K562 (cell line): ENCODE data around the gene TMC8. TPM values are rescaled to one million over a fixed set of nuclear protein-coding genes. Genes with fewer than 3 reads are reported as not detected.

Experiments
- ATAC-seq: fragments of 200-7000 bp; cut with Tn5 transposase; 3 replicates; pipeline ENCODE4 v1.9.1; 2020; ENCODE audit warnings: moderate library complexity
- BruUV-seq: library from RNA; stranded (reverse); fragments of 400-500 nt; replicated peaks from 2 replicates; lab custom pipeline; 2021; lab: Mats Ljungman, UMichigan
- CTCF ChIA-PET: fragments of 300-600 bp; formaldehyde crosslinking; extraction: SDS; loops from one replicate; lab custom pipeline; 2021; ENCODE audit warnings: low intra/inter-chr PET ratio; lab: Yijun Ruan, JAX
- POLR2A ChIA-PET: fragments of 300-600, 350-650 bp; sonication (Branson Sonifier 250); formaldehyde crosslinking; extraction: SDS; loops from one replicate; lab custom pipeline; 2021; ENCODE audit warnings: antibody characterized with exemption, inconsistent platforms; lab: Yijun Ruan, JAX
- DNase-seq, 4 experiments: peaks; one replicate each; pipeline versions ENCODE4 v3.0.0 to v3.0.0-alpha.2; 2011 to 2018; ENCODE audit warnings: low spot score in 3 of 4, mixed read lengths in 3 of 4; ENCODE audit errors: extremely low read depth in 1 of 4
- FAIRE-seq: peaks from 2 replicates; lab custom pipeline; 2011; peaks lifted over from hg19 to GRCh38; lab: Jason Lieb, UNC
- H2AFZ ChIP-seq: 2 replicates; pipeline ENCODE4 v1.6.0; 2011; ENCODE audit warnings: low read depth, low read length, control low read depth, inconsistent platforms
- H3K27ac ChIP-seq: fragments of 200-600 bp; 3 replicates; pipeline ENCODE4 v1.8.0; 2011; ENCODE audit warnings: low read depth, mild to moderate bottlenecking, control low read depth, inconsistent platforms, low read length, moderate library complexity, mixed read lengths; ENCODE audit errors: extremely low read depth
- H3K27me3 ChIP-seq, 2 experiments: fragments of 300-600 bp in 1 of 2; 2 replicates in 1 of 2; 3 replicates in 1 of 2; pipeline versions ENCODE4 v1.6.0 to v1.8.0; 2011; ENCODE audit warnings: inconsistent platforms in 2 of 2, low read length in 2 of 2, mild to moderate bottlenecking in 1 of 2, mixed read lengths in 1 of 2, moderate library complexity in 1 of 2; ENCODE audit not compliant: control insufficient read depth in 2 of 2, insufficient read depth in 2 of 2
- H3K36me3 ChIP-seq: fragments of 300-600 bp; 3 replicates; pipeline ENCODE4 v1.8.0; 2011; ENCODE audit warnings: mild to moderate bottlenecking, low read length, inconsistent platforms; ENCODE audit not compliant: control insufficient read depth, insufficient read depth
- H3K4me1 ChIP-seq, 2 experiments: fragments of 200-600 bp in 1 of 2; replicated peaks in 1 of 2; 2 replicates in 1 of 2; 3 replicates in 1 of 2; pipeline versions ENCODE4 v1.5.1 to v1.8.0; 2011; ENCODE audit warnings: inconsistent platforms in 2 of 2, low read length in 2 of 2, mild to moderate bottlenecking in 1 of 2, mixed read lengths in 1 of 2, moderate library complexity in 1 of 2; ENCODE audit not compliant: control insufficient read depth in 2 of 2, insufficient read depth in 2 of 2
- H3K4me2 ChIP-seq: 2 replicates; pipeline ENCODE4 v1.6.1; 2011; ENCODE audit warnings: low read length, control low read depth, inconsistent platforms, mixed read lengths; ENCODE audit not compliant: insufficient read depth
- H3K4me3 ChIP-seq: fragments of 200-600 bp; sonication (generic), shearing (Covaris generic); 2 replicates; pipeline ENCODE4 v1.5.1; 2016; ENCODE audit warnings: control low read depth, inconsistent platforms
- H3K79me2 ChIP-seq: fragments of 200-600 bp; 3 replicates; pipeline ENCODE4 v1.8.0; 2011; ENCODE audit warnings: low read length, inconsistent platforms; ENCODE audit not compliant: control insufficient read depth, insufficient read depth
- H3K9ac ChIP-seq, 2 experiments: 2 replicates each; pipeline versions ENCODE4 v1.6.0 to v1.6.1; 2011; ENCODE audit warnings: low read depth in 2 of 2, low read length in 2 of 2, control low read depth in 1 of 2, inconsistent platforms in 1 of 2, mild to moderate bottlenecking in 1 of 2, mixed read lengths in 1 of 2; ENCODE audit not compliant: insufficient read depth in 1 of 2
- H3K9me1 ChIP-seq: one replicate; pipeline ENCODE4 v1.6.0; 2011; ENCODE audit warnings: inconsistent platforms, mild to moderate bottlenecking, low read length, moderate library complexity; ENCODE audit not compliant: control insufficient read depth, insufficient read depth
- H3K9me3 ChIP-seq: replicated peaks from 2 replicates; pipeline ENCODE4 v1.5.1; 2011; ENCODE audit warnings: low read depth, low read length, inconsistent platforms; ENCODE audit not compliant: control insufficient read depth, insufficient read depth
- H4K20me1 ChIP-seq: replicated peaks from 2 replicates; pipeline ENCODE4 v1.6.1; 2011; ENCODE audit warnings: low read length, inconsistent platforms, mixed read lengths; ENCODE audit not compliant: control insufficient read depth, insufficient read depth
- CBFA2T3 ChIP-seq: fragments of 450-650 bp; IDR thresholded peaks from 2 replicates; pipeline ENCODE4 v1.6.1; 2017
- CCNT2 ChIP-seq: IDR thresholded peaks from 2 replicates; pipeline ENCODE4 v1.6.1; 2011; ENCODE audit warnings: borderline replicate concordance, low read depth, mild to moderate bottlenecking, moderate library complexity, mixed read lengths, low read length; ENCODE audit not compliant: insufficient read length; ENCODE audit errors: extremely low read depth
- E2F6 ChIP-seq, 2 experiments: IDR thresholded peaks; 2 replicates each; pipeline ENCODE4 v1.6.1; 2011; ENCODE audit warnings: borderline replicate concordance in 1 of 2, control low read depth in 1 of 2, low read depth in 1 of 2, low read length in 1 of 2, mild to moderate bottlenecking in 1 of 2, mixed read lengths in 1 of 2, moderate library complexity in 1 of 2; ENCODE audit not compliant: insufficient read depth in 1 of 2, insufficient read length in 1 of 2, poor library complexity in 1 of 2, severe bottlenecking in 1 of 2; ENCODE audit errors: extremely low read depth in 1 of 2
- HNRNPLL ChIP-seq: fragments of 200-400 bp; formaldehyde crosslinking; IDR thresholded peaks from 2 replicates; pipeline ENCODE4 v1.6.1; 2017; ENCODE audit warnings: low read length, low read depth, mild to moderate bottlenecking; ENCODE audit not compliant: poor library complexity, severe bottlenecking
- MAFG ChIP-seq: fragments of 450-650 bp; conservative IDR thresholded peaks from 2 replicates; pipeline ENCODE4 v1.6.1; 2016; ENCODE audit warnings: missing genetic modification characterization, missing compliant biosample characterization
- NFE2 ChIP-seq: IDR thresholded peaks from 2 replicates; pipeline ENCODE4 v1.6.1; 2014; ENCODE audit warnings: antibody characterized with exemption, low read depth
- NR4A1 ChIP-seq, 2 experiments: fragments of 250-450 bp in 1 of 2; fragments of 450-650 bp in 1 of 2; sonication (Bioruptor Pico) in 1 of 2; IDR thresholded peaks; 2 replicates each; pipeline versions ENCODE4 v1.4.0 to v1.6.1; 2016 to 2020; ENCODE audit warnings: mild to moderate bottlenecking in 2 of 2, missing compliant biosample characterization in 1 of 2, missing genetic modification characterization in 1 of 2, moderate library complexity in 1 of 2
- OTX1 ChIP-seq: fragments of 450-650 bp; formaldehyde crosslinking; IDR thresholded peaks from 2 replicates; pipeline ENCODE4 v1.4.0; 2022; ENCODE audit warnings: mild to moderate bottlenecking
- RBM34 ChIP-seq: fragments of 200-400 bp; formaldehyde crosslinking; IDR thresholded peaks from 2 replicates; pipeline ENCODE4 v1.6.1; 2018; ENCODE audit warnings: low read length, borderline replicate concordance; ENCODE audit not compliant: insufficient read depth
- RUNX1 ChIP-seq: sonication (generic); IDR thresholded peaks from 2 replicates; pipeline ENCODE4 v1.6.1; 2016; ENCODE audit warnings: antibody characterized with exemption, low read depth
- SMAD4 ChIP-seq: fragments of 250-450 bp; sonication (Bioruptor Pico); conservative IDR thresholded peaks from 2 replicates; pipeline ENCODE4 v1.8.0; 2021; ENCODE audit warnings: inconsistent platforms, mild to moderate bottlenecking, moderate library complexity
- TRIM28 ChIP-seq: fragments of 450-650 bp; IDR thresholded peaks from 2 replicates; pipeline ENCODE4 v1.6.1; 2017
- U2AF2 ChIP-seq: fragments of 200-400 bp; formaldehyde crosslinking; optimal IDR thresholded peaks from 2 replicates; pipeline ENCODE3; 2017; ENCODE audit warnings: low read depth, mild to moderate bottlenecking, low read length
- ZBTB17 ChIP-seq: fragments of 450-650 bp; formaldehyde crosslinking; IDR thresholded peaks from 2 replicates; pipeline ENCODE4 v1.4.0; 2020; ENCODE audit warnings: mild to moderate bottlenecking
- ZBTB34 ChIP-seq: fragments of 250-450 bp; sonication (Bioruptor Pico); IDR thresholded peaks from 2 replicates; pipeline ENCODE4 v1.8.0; 2021; ENCODE audit warnings: mild to moderate bottlenecking, moderate library complexity
- ZFP1 ChIP-seq: fragments of 450-650 bp; formaldehyde crosslinking; IDR thresholded peaks from 2 replicates; pipeline ENCODE4 v1.4.0; 2020; ENCODE audit warnings: mild to moderate bottlenecking, mixed read lengths
- ZNF311 ChIP-seq: fragments of 250-450 bp; sonication (Bioruptor Pico); IDR thresholded peaks from 2 replicates; pipeline ENCODE4 v1.4.0; 2020; ENCODE audit warnings: mild to moderate bottlenecking, moderate library complexity
- WGBS: fragments of 100-300 bp; shearing (Covaris generic); methylation state at CpG from one replicate; pipeline ENCODE4 v1.1.6; 2016; ENCODE audit warnings: low coverage, mixed read lengths; ENCODE audit not compliant: insufficient coverage; ENCODE audit errors: missing lambda C conversion rate; 5-methylcytosine and 5-hydroxymethylcytosine counted together
- in situ Hi-C: fragments of 300-500 bp; cut with MboI; formaldehyde crosslinking; loops from 4 replicates; pipeline ENCODE4 v1.15.0; 2018; ENCODE audit warnings: inconsistent platforms, mixed read lengths
- intact Hi-C: fragments of 100-400 bp; cut with micrococcal nuclease; formaldehyde crosslinking; loops from 2 replicates; pipeline ENCODE4 v1.14.2; 2022
- polyA plus RNA-seq, 8 experiments: library from polyadenylated mRNA; depleted of rRNA in 4 of 8; stranded (reverse) in 5 of 8; unstranded in 3 of 8; fragments of >200 nt; fragmentation: Nextera tagmentation in 2 of 8; fragmentation: Illumina TruSeq in 1 of 8; extraction: Ambion mirVana in 2 of 8; extraction: Trizol in 1 of 8; gene quantifications; 2 replicates each; pipeline versions ENCODE4 v1.2.1 to v1.2.3, GENCODE V29; 2011 to 2014; ENCODE audit warnings: inconsistent platforms in 1 of 8, missing spikeins in 1 of 8
- total RNA-seq, 7 experiments: library from RNA; depleted of rRNA in 6 of 7; stranded (reverse); fragments of >200 nt in 6 of 7; fragmentation: Illumina TruSeq in 2 of 7; extraction: Trizol in 2 of 7; gene quantifications; 2 replicates each; pipeline versions ENCODE4 v1.2.1 to v1.2.3, GENCODE V29; 2011 to 2021; ENCODE audit warnings: low replicate concordance in 1 of 7

The TMC8 gene
- total and polyA plus RNA-seq, 9 of the 15 experiments (the other 6 are each of a cell fraction or from before 2014, with no cell fraction given): 0.13 to 10.9 (median 2.8) TPM

GRCh38 chr17:78106211-78106610 lies 24.4 kb upstream of the TMC8 start:
- BruUV-seq: no TSS peak
- Histone ChIP-seq H4K20me1 (no peaks in the 10 kb centered on the region), H3K9ac (no peak overlapping the region), H3K9me3 (peaks cover 4% of the 10 kb centered on the region), H3K27me3 (no peaks in the 10 kb centered on the region), H3K4me3 (no peak overlapping the region), H3K79me2 (peaks cover 3% of the 10 kb centered on the region; the same call in 2 of the 3 replicates), H2AFZ (no peak overlapping the region), H3K27ac (no peak overlapping the region), H3K36me3 (peaks cover 47% of the 10 kb centered on the region; the same call in 2 of the 3 replicates), H3K4me2 (no peak overlapping the region), H3K4me1 (peaks cover 0 to 21% of the 10 kb centered on the region in 2 experiments; a peak in 3 of 5 replicates), H3K9me1 (no peaks in the 10 kb centered on the region)
- ChIA-PET CTCF (no interaction called here), POLR2A (interaction anchor here (0.5 to 0.8 kb wide), 2 partner anchors 16 to 21 kb away, joined by 3 to 6 read pairs; no protein-coding TSS in a partner anchor)
- DNase-seq (no peak), ATAC-seq (no peak), FAIRE-seq (no peak)
- WGBS: 80% methylated on average over 9 of the region's 15 CpGs
- intact Hi-C loops (no loop called here), in situ Hi-C loops (no loop called here)
- TF ChIP-seq NR4A1 (CRISPR knock-in tag; IDR thresholded peaks at IDR 0.05): no peak
- no peak for TF ChIP-seq NR4A1 (tag; IDR thresholded peaks at IDR 0.05)
- no peak for TF ChIP-seq HNRNPLL
- TF ChIP-seq OTX1 (CRISPR knock-in tag): no peak
- no peak for TF ChIP-seq RBM34
- TF ChIP-seq CCNT2: no peak
- no peak for TF ChIP-seq ZBTB17 (CRISPR knock-in tag)
- no peak for TF ChIP-seq RUNX1
- TF ChIP-seq NFE2: no peak
- no peak for TF ChIP-seq ZBTB34
- TF ChIP-seq ZNF311 (CRISPR knock-in tag): no peak
- no peak for TF ChIP-seq TRIM28
- no peak for TF ChIP-seq SMAD4 (CRISPR knock-in tag)
- TF ChIP-seq MAFG: no peak
- TF ChIP-seq E2F6 (IDR thresholded peaks at IDR 0.05; ENCODE audit: borderline replicate concordance in 1 of 2, extremely low read depth in 1 of 2, insufficient read depth in 1 of 2, insufficient read length in 1 of 2, low read depth in 1 of 2, low read length in 1 of 2, poor library complexity in 1 of 2, severe bottlenecking in 1 of 2): no peak
- TF ChIP-seq U2AF2: no peak
- no peak for TF ChIP-seq ZFP1 (CRISPR knock-in tag)
- no peak for TF ChIP-seq CBFA2T3
